IMR-90 (cell line): ENCODE measurements around the gene CPO. TPM values are rescaled to one million over a fixed set of nuclear protein-coding genes. Genes with fewer than 3 reads are reported as not detected.

Experiments
- ATAC-seq: fragments of 200-7000 bp; cut with Tn5 transposase; 2 replicates; pipeline ENCODE4 v1.9.1; 2020; ENCODE audit warnings: low read depth, mild to moderate bottlenecking, moderate library complexity
- BruUV-seq: library from RNA; stranded (reverse); fragments of 400-500 nt; replicated peaks from 2 replicates; lab custom pipeline; 2021; lab: Mats Ljungman, UMichigan
- CTCF ChIA-PET: fragments of 300-600 bp; formaldehyde crosslinking; extraction: SDS; loops from one replicate; lab custom pipeline; 2021; ENCODE audit warnings: antibody characterized with exemption; lab: Yijun Ruan, JAX
- POLR2A ChIA-PET: fragments of 300-600 bp; sonication (Branson Sonifier 250); formaldehyde crosslinking; loops from one replicate; lab custom pipeline; 2022; ENCODE audit warnings: antibody characterized with exemption; ENCODE audit not compliant: unreplicated experiment; lab: Charles Lee
- DNase-seq: peaks from one replicate; pipeline ENCODE4 v3.0.0; 2013
- H2AFZ ChIP-seq: replicated peaks from 2 replicates; pipeline ENCODE3; 2013; ENCODE audit warnings: low read length, mild to moderate bottlenecking; ENCODE audit not compliant: poor library complexity
- H2AK5ac ChIP-seq: 2 replicates; pipeline ENCODE4 v1.6.1; 2013; ENCODE audit warnings: low read depth, low read length, inconsistent platforms
- H2AK9ac ChIP-seq: replicated peaks from 2 replicates; pipeline ENCODE3; 2013; ENCODE audit warnings: mild to moderate bottlenecking, low read depth, low read length, moderate library complexity; ENCODE audit not compliant: poor library complexity
- H2BK120ac ChIP-seq: 2 replicates; pipeline ENCODE4 v1.6.1; 2013; ENCODE audit warnings: low read depth, low read length, inconsistent platforms
- H2BK15ac ChIP-seq: 3 replicates; pipeline ENCODE4 v1.6.1; 2013; ENCODE audit warnings: low read depth, low read length, inconsistent platforms
- H2BK20ac ChIP-seq: 2 replicates; pipeline ENCODE4 v1.6.1; 2013; ENCODE audit warnings: low read depth, mild to moderate bottlenecking, inconsistent platforms, low read length, moderate library complexity
- H2BK5ac ChIP-seq: 2 replicates; pipeline ENCODE4 v1.6.1; 2013; ENCODE audit warnings: mild to moderate bottlenecking, low read depth, low read length, inconsistent platforms; ENCODE audit not compliant: poor library complexity, severe bottlenecking
- H3K14ac ChIP-seq: replicated peaks from 2 replicates; pipeline ENCODE4 v1.6.1; 2013; ENCODE audit warnings: low read depth, low read length, inconsistent platforms
- H3K18ac ChIP-seq: 2 replicates; pipeline ENCODE4 v1.6.1; 2013; ENCODE audit warnings: low read depth, low read length, control low read depth
- H3K23ac ChIP-seq: 2 replicates; pipeline ENCODE4 v1.6.1; 2013; ENCODE audit warnings: low read depth, low read length, inconsistent platforms
- H3K27ac ChIP-seq: 2 replicates; pipeline ENCODE4 v1.5.1; 2013; ENCODE audit warnings: mild to moderate bottlenecking, control low read depth, low read length; ENCODE audit not compliant: insufficient read depth
- H3K27me3 ChIP-seq: 2 replicates; pipeline ENCODE4 v1.6.1; 2013; ENCODE audit warnings: low read length; ENCODE audit not compliant: control insufficient read depth, insufficient read depth
- H3K36me3 ChIP-seq: 2 replicates; pipeline ENCODE4 v1.6.1; 2013; ENCODE audit warnings: low read length, mixed read lengths; ENCODE audit not compliant: control insufficient read depth, insufficient read depth
- H3K4ac ChIP-seq: 2 replicates; pipeline ENCODE4 v1.6.1; 2013; ENCODE audit warnings: low read depth, low read length, inconsistent platforms
- H3K4me1 ChIP-seq: 2 replicates; pipeline ENCODE4 v1.6.1; 2013; ENCODE audit warnings: low read length, mixed read lengths; ENCODE audit not compliant: control insufficient read depth, insufficient read depth
- H3K4me2 ChIP-seq: 2 replicates; pipeline ENCODE4 v1.6.1; 2013; ENCODE audit warnings: low read depth, mild to moderate bottlenecking, control low read depth, low read length, moderate library complexity
- H3K4me3 ChIP-seq: 2 replicates; pipeline ENCODE4 v1.5.1; 2013; ENCODE audit warnings: low read depth, mild to moderate bottlenecking, control low read depth, low read length, moderate library complexity; ENCODE audit not compliant: insufficient read depth
- H3K56ac ChIP-seq: 2 replicates; pipeline ENCODE4 v1.6.1; 2013; ENCODE audit warnings: low read length, inconsistent platforms; ENCODE audit not compliant: insufficient read depth; ENCODE audit errors: extremely low read depth
- H3K79me1 ChIP-seq, 2 experiments: 2 replicates each; pipeline ENCODE4 v1.6.1; 2013; ENCODE audit warnings: low read length in 2 of 2, inconsistent platforms in 1 of 2, low read depth in 1 of 2
- H3K9ac ChIP-seq: 2 replicates; pipeline ENCODE4 v1.6.1; 2013; ENCODE audit warnings: low read depth, low read length, control low read depth
- H3K9me1 ChIP-seq: 2 replicates; pipeline ENCODE4 v1.6.1; 2013; ENCODE audit warnings: low read length, inconsistent platforms; ENCODE audit not compliant: insufficient read depth
- H3K9me3 ChIP-seq: 2 replicates; pipeline ENCODE4 v1.6.1; 2013; ENCODE audit warnings: low read length; ENCODE audit not compliant: control insufficient read depth, insufficient read depth
- H4K20me1 ChIP-seq: 2 replicates; pipeline ENCODE4 v1.6.1; 2013; ENCODE audit warnings: low read length, inconsistent platforms; ENCODE audit not compliant: insufficient read depth
- H4K5ac ChIP-seq: 2 replicates; pipeline ENCODE4 v1.6.1; 2013; ENCODE audit warnings: mild to moderate bottlenecking, low read depth, low read length, control low read depth
- H4K8ac ChIP-seq, 2 experiments: 2 replicates each; pipeline ENCODE4 v1.6.1; 2013; ENCODE audit warnings: low read depth in 2 of 2, low read length in 2 of 2, control low read depth in 1 of 2, inconsistent platforms in 1 of 2
- H4K91ac ChIP-seq: 2 replicates; pipeline ENCODE4 v1.6.1; 2013; ENCODE audit warnings: low read depth, low read length, inconsistent platforms; ENCODE audit not compliant: insufficient read depth
- NFE2L2 ChIP-seq: fragments of 150-350 bp; IDR thresholded peaks from 2 replicates; pipeline ENCODE4 v1.6.1; 2016; ENCODE audit warnings: low read depth, mild to moderate bottlenecking, low read length
- POLR2A ChIP-seq: IDR thresholded peaks from 2 replicates; pipeline ENCODE4 v1.6.1; 2012; ENCODE audit warnings: mild to moderate bottlenecking, low read depth, low read length
- WGBS, 2 experiments: methylation state at CpG; one replicate each; pipeline versions ENCODE4 v1.1.5 to v1.1.7; 2013; ENCODE audit warnings: missing lambda C conversion rate in 2 of 2; ENCODE audit not compliant: insufficient read length in 1 of 2; ENCODE audit errors: extremely low coverage in 2 of 2; 5-methylcytosine and 5-hydroxymethylcytosine counted together
- dilution Hi-C: fragments of 300-500 bp; cut with HindIII; formaldehyde crosslinking; loops from one replicate; pipeline ENCODE4 v1.14.3; 2018; ENCODE audit warnings: low sequenced_read_pairs; ENCODE audit not compliant: unreplicated experiment
- in situ Hi-C: fragments of 300-500 bp; cut with MboI; formaldehyde crosslinking; loops from 3 replicates; pipeline ENCODE4 v1.14.3; 2019; ENCODE audit warnings: low sequenced_read_pairs, inconsistent platforms, mixed read lengths
- intact Hi-C: fragments of 100-400 bp; cut with micrococcal nuclease; formaldehyde crosslinking; loops from 2 replicates; pipeline ENCODE4 v1.10.0; 2022
- polyA plus RNA-seq, 3 experiments: library from polyadenylated mRNA; depleted of rRNA; stranded (reverse); fragments of >200 nt; gene quantifications; 2 replicates each; pipeline ENCODE4 v1.2.3, GENCODE V29; 2012; ENCODE audit warnings: low replicate concordance in 1 of 3
- total RNA-seq: library from RNA; depleted of rRNA; stranded (reverse); fragments of >200 nt; gene quantifications from 2 replicates; pipeline ENCODE4 v1.2.3, GENCODE V29; 2012

Gene CPO
- total and polyA plus RNA-seq, 2 of the 4 experiments (the other 2 are of a cell fraction) = not detected

DNA sequence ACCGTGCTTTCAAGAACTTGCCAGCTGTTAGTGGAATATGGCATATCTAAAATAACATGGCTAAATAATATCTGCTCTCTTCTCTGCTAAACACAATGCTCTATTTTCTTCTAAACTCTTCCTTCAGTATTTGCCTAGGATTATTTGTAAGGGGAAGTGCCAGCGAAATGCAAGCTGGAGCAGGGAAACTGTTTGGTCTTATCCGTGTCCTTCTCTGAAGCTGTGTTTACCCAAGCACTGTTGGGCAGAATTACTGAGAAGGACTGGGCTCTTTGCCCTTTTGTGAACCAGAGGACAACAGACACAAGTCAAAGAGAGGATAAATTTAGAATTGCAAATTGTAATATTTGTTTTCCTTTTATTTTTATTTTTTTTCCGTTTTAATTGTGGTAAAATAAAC lies 23.6 kb downstream of the CPO start:
- Histone ChIP-seq H3K27me3 (peaks cover 6% of the 10 kb centered on the region), H3K4ac (no peak overlapping the region), H2AFZ (no peak overlapping the region), H2BK20ac (no peak overlapping the region), H3K9ac (no peak overlapping the region), H3K9me3 (no peaks in the 10 kb centered on the region), H2BK5ac (no peak overlapping the region), H2AK5ac (no peak overlapping the region), H2AK9ac (no peak overlapping the region), H3K9me1 (no peaks in the 10 kb centered on the region), H3K18ac (no peak overlapping the region), H3K27ac (no peak overlapping the region), H3K36me3 (no peaks in the 10 kb centered on the region), H3K79me1 (no peaks in the 10 kb centered on the region), H2BK15ac (no peak overlapping the region), H4K8ac (no peak overlapping the region), H3K4me2 (no peak overlapping the region), H3K4me1 (no peaks in the 10 kb centered on the region), H3K56ac (no peak overlapping the region), H3K4me3 (no peak overlapping the region), H2BK120ac (no peak overlapping the region), H3K14ac (no peak overlapping the region), H4K5ac (no peak overlapping the region), H3K23ac (no peak overlapping the region), H4K20me1 (no peaks in the 10 kb centered on the region), H4K91ac (no peak overlapping the region)
- DNase-seq = no peak
- 40% methylated on average over 1 of the region's 4 CpGs; no CpG with 5 or more reads in 1 of the 2 experiments for WGBS, 2 experiments
- POLR2A ChIA-PET = no interaction called here
- in situ Hi-C loops = no loop called here
- dilution Hi-C loops = no loop called here
- no peak for ATAC-seq
- CTCF ChIA-PET = no interaction called here
- TF ChIP-seq POLR2A = no peak
- TF ChIP-seq NFE2L2 = no peak
- no TSS peak for BruUV-seq
- intact Hi-C loops = no loop called here
